Osteocyte (in vitro differentiated cells): ENCODE results near the gene MAP4K4. TPM values are rescaled to one million over a fixed set of nuclear protein-coding genes. Genes with fewer than 3 reads are reported as not detected.

Source experiments
- DNase-seq: peaks from one replicate; pipeline ENCODE4 v3.0.0; 2021; ENCODE audit warnings: mixed read lengths; ENCODE audit not compliant: unreplicated experiment; ENCODE audit errors: extremely low spot score
- H3K27ac Mint-ChIP-seq: one replicate; pipeline ENCODE4 v1.8.0; 2021; ENCODE audit warnings: mild to moderate bottlenecking, mixed read lengths; ENCODE audit not compliant: unreplicated experiment
- H3K27me3 Mint-ChIP-seq: one replicate; pipeline ENCODE4 v1.8.0; 2021; ENCODE audit warnings: mixed read lengths; ENCODE audit not compliant: unreplicated experiment
- H3K36me3 Mint-ChIP-seq: one replicate; pipeline ENCODE4 v1.8.0; 2021; ENCODE audit warnings: mixed read lengths; ENCODE audit not compliant: unreplicated experiment
- H3K4me1 Mint-ChIP-seq: one replicate; pipeline ENCODE4 v1.8.0; 2021; ENCODE audit warnings: mixed read lengths; ENCODE audit not compliant: unreplicated experiment
- H3K4me3 Mint-ChIP-seq: one replicate; pipeline ENCODE4 v1.8.0; 2021; ENCODE audit warnings: mild to moderate bottlenecking, moderate library complexity, mixed read lengths; ENCODE audit not compliant: unreplicated experiment
- H3K9me3 Mint-ChIP-seq: one replicate; pipeline ENCODE4 v1.8.0; 2021; ENCODE audit warnings: mixed read lengths; ENCODE audit not compliant: unreplicated experiment
- CTCF ChIP-seq: fragments of 200-600 bp; sonication (generic); IDR thresholded peaks from 2 replicates; pipeline ENCODE4 v1.5.0; 2021; ENCODE audit warnings: antibody characterized with exemption, mild to moderate bottlenecking, moderate library complexity
- total RNA-seq: library from RNA; stranded (reverse); gene quantifications from 2 replicates; pipeline ENCODE4 v1.2.1, GENCODE V29; 2021

Gene MAP4K4
- total RNA-seq, 1 donor from 2014 or later, result 126 TPM

GRCh38 chr2:101690547-101691152, 6.9 kb upstream of the MAP4K4 start:
- Mint-ChIP-seq H3K4me1 (no peaks in the 10 kb centered on the region), H3K36me3 (no peaks in the 10 kb centered on the region), H3K27ac (no peak overlapping the region), H3K9me3 (no peaks in the 10 kb centered on the region), H3K27me3 (peaks cover 16% of the 10 kb centered on the region), H3K4me3 (no peak overlapping the region)
- TF ChIP-seq CTCF, result no peak
- DNase-seq, result peak; percentile 3

DNA sequence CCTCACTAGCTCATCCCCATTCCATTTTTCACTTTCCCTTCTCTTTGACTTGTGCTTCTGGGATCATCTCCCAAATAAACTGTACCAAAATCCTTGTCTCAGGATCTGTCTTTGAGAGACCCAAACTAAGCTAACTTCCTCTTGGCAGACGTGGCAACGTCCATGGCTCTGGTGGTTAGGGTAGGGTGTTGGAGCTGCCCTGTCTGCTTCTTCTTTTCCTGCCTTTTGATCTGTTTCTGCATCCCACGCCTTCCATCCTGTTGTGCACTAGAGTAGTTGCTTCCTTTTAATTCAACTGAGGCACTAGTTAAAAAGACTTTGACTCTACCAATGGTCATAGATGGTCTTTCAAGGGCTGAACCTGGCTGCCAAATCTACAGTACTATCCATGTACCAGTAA, 5.5 kb upstream of the MAP4K4 start:
- peak; percentile 34 for DNase-seq
- Mint-ChIP-seq H3K4me1 (peaks cover 4% of the 10 kb centered on the region), H3K36me3 (no peaks in the 10 kb centered on the region), H3K27me3 (peaks cover 16% of the 10 kb centered on the region), H3K27ac (no peak overlapping the region), H3K9me3 (no peaks in the 10 kb centered on the region), H3K4me3 (no peak overlapping the region)
- no peak for TF ChIP-seq CTCF

DNA sequence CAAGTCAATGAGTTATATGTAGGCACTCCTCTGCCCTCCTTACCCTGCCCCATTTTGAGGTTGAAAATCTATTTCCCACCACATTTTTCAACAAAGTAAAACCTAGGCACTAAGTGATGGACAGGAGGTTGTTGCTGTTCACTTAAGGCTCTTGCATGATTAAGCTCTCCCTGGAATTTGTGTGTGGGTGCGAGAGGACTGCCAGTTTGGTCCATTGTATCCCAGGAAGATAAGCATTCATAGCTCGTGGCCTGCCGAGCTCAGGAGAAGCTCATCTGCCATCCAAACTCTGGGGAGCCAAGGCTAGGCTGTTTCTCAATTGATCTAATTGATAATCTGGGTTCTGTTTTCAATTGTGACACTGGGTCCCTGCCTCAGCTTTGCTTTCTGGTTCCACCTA, 4.7 kb upstream of the MAP4K4 start:
- Mint-ChIP-seq H3K4me3 (no peak overlapping the region), H3K27ac (no peak overlapping the region), H3K4me1 (peaks cover 4% of the 10 kb centered on the region), H3K27me3 (peaks cover 16% of the 10 kb centered on the region), H3K36me3 (no peaks in the 10 kb centered on the region), H3K9me3 (no peaks in the 10 kb centered on the region)
- no peak for TF ChIP-seq CTCF
- no peak for DNase-seq

DNA sequence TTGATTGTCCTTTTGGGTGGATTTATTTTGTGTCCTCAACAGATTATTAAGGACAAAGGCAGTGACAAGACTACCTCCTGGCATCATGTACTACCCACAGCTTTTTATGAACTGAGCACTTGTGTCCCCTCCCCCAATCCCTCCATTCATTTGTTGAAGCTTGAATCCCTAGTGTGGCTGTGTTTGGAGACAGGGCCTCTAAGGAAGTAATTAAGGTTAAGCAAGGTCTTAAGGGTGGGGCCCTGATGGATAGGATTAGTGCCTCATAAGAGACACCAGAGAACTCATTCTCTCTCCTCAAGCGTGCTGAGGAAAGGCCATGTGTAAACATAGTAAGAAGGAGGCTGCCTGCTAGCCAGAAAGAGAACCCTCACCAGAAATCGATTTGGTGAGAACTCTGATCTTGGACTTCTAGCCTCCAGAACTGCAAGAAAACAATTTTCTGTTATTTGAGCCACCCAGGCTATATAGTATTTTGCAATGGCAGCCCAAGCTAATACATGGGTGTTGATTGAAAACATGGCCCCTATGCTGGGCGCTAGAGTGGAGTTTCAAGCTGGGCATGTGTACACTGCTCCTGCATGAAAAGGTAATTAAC, 3.4 kb upstream of the MAP4K4 start:
- Mint-ChIP-seq H3K27me3 (peaks cover 16% of the 10 kb centered on the region), H3K4me3 (no peak overlapping the region), H3K4me1 (peaks cover 4% of the 10 kb centered on the region), H3K9me3 (no peaks in the 10 kb centered on the region), H3K27ac (no peak overlapping the region), H3K36me3 (no peaks in the 10 kb centered on the region)
- DNase-seq, result no peak
- no peak for TF ChIP-seq CTCF

GRCh38 chr2:101696272-101697123, 1.0 kb upstream of the MAP4K4 start:
- peak; percentile 46 for DNase-seq
- H3K4me3 Mint-ChIP-seq, result peak overlapping the region; percentile 80
- peak overlapping the region; percentile 79 for H3K27ac Mint-ChIP-seq
- peaks cover 12% of the 10 kb centered on the region for H3K27me3 Mint-ChIP-seq
- TF ChIP-seq CTCF, result no peak
- peaks cover 4% of the 10 kb centered on the region for H3K4me1 Mint-ChIP-seq
- H3K36me3 Mint-ChIP-seq, result peaks cover 4% of the 10 kb centered on the region
- H3K9me3 Mint-ChIP-seq, result no peaks in the 10 kb centered on the region
